ENCODE results near the gene NKX6-1.

GRCh38 chr4:84497504-84498202 lies 1.4 kb downstream of the NKX6-1 start:
- TF ChIP-seq POLR2AphosphoS5 (IDR thresholded peaks at IDR 0.05; ENCODE audit: low read depth, low read length) (no peak), CTCF (IDR thresholded peaks at IDR 0.05) (no peak), TAF1 (IDR thresholded peaks at IDR 0.05; ENCODE audit: borderline replicate concordance, low read depth, low read length) (no peak), TCF12 (IDR thresholded peaks at IDR 0.05) (no peak), MAX (IDR thresholded peaks at IDR 0.05; ENCODE audit: low read depth) (no peak), REST (IDR thresholded peaks at IDR 0.05; ENCODE audit: low read depth, low read length) (no peak), ZBTB33 (IDR thresholded peaks at IDR 0.05; ENCODE audit: borderline replicate concordance, low read depth) (no peak), GABPA (IDR thresholded peaks at IDR 0.05; ENCODE audit: low read depth) (no peak), EZH2phosphoT487 (IDR thresholded peaks at IDR 0.05; ENCODE audit: borderline replicate concordance, low read depth) (no peak), FOSL2 (IDR thresholded peaks at IDR 0.05; ENCODE audit: borderline replicate concordance, low read depth) (no peak), EP300 (IDR thresholded peaks at IDR 0.05; ENCODE audit: borderline replicate concordance in 1 of 2, low read depth in 1 of 2, low read length in 1 of 2) (no peak), MEF2A (IDR thresholded peaks at IDR 0.05; ENCODE audit: borderline replicate concordance, low read depth) (no peak), MXI1 (IDR thresholded peaks at IDR 0.05; ENCODE audit: low read depth, low read length) (no peak)

Data from SK-N-SH (cell line).